Endothelial cell of umbilical vein (primary cell): Measurements from ENCODE around the gene EXOC3. TPM values are rescaled to one million over a fixed set of nuclear protein-coding genes. Genes with fewer than 3 reads are reported as not detected.

Experiments used
- BruUV-seq: library from RNA; stranded (reverse); fragments of 400-500 nt; replicated peaks from 2 replicates; lab custom pipeline; 2021; lab: Mats Ljungman, UMichigan
- CTCF ChIA-PET: fragments of 300-600, 350-600 bp; sonication (Branson Sonifier 250); formaldehyde crosslinking; loops from one replicate; lab custom pipeline; 2021; ENCODE audit warnings: antibody characterized with exemption, inconsistent platforms; lab: Charles Lee
- POLR2A ChIA-PET: fragments of 300-600, 350-600 bp; sonication (Branson Sonifier 250); formaldehyde crosslinking; loops from one replicate; lab custom pipeline; 2021; ENCODE audit warnings: antibody characterized with exemption, inconsistent platforms; lab: Charles Lee
- DNase-seq: peaks from one replicate; pipeline ENCODE4 v3.0.0-alpha.2; 2011; ENCODE audit warnings: low read depth, low spot score
- FAIRE-seq: peaks from 2 replicates; lab custom pipeline; 2011; peaks lifted over from hg19 to GRCh38; lab: Jason Lieb, UNC
- H2AFZ ChIP-seq: 2 replicates; pipeline ENCODE4 v1.6.0; 2012; ENCODE audit warnings: low read depth, low read length, control low read depth, inconsistent platforms
- H3K27ac ChIP-seq: 2 replicates; pipeline ENCODE4 v1.5.1; 2011; ENCODE audit warnings: low read depth, mild to moderate bottlenecking, control low read depth, low read length, moderate library complexity; ENCODE audit not compliant: insufficient read depth
- H3K27me3 ChIP-seq, 2 experiments: 2 replicates each; pipeline versions ENCODE4 v1.6.0 to v1.6.1; 2011; ENCODE audit warnings: low read length in 2 of 2, mixed read lengths in 1 of 2; ENCODE audit not compliant: control insufficient read depth in 2 of 2, insufficient read depth in 2 of 2
- H3K36me3 ChIP-seq, 2 experiments: 2 replicates in 1 of 2; 3 replicates in 1 of 2; pipeline ENCODE4 v1.5.1; 2011; ENCODE audit warnings: low read length in 2 of 2, mild to moderate bottlenecking in 1 of 2, moderate library complexity in 1 of 2; ENCODE audit not compliant: control insufficient read depth in 2 of 2, insufficient read depth in 2 of 2; ENCODE audit errors: extremely low read depth in 1 of 2
- H3K4me1 ChIP-seq: 3 replicates; pipeline ENCODE4 v1.5.1; 2011; ENCODE audit warnings: mild to moderate bottlenecking, low read length; ENCODE audit not compliant: control insufficient read depth, insufficient read depth; ENCODE audit errors: extremely low read depth
- H3K4me2 ChIP-seq: 2 replicates; pipeline ENCODE4 v1.6.1; 2011; ENCODE audit warnings: low read length, control low read depth, mixed read lengths; ENCODE audit not compliant: insufficient read depth
- H3K4me3 ChIP-seq, 3 experiments: fragments of 200-600 bp in 1 of 3; sonication (generic), shearing (Covaris generic) in 1 of 3; replicated peaks in 1 of 3; 2 replicates each; pipeline ENCODE4 v1.5.1; 2011 to 2016; ENCODE audit warnings: control low read depth in 3 of 3, low read length in 3 of 3, mild to moderate bottlenecking in 2 of 3, inconsistent platforms in 1 of 3, low read depth in 1 of 3, moderate library complexity in 1 of 3; ENCODE audit not compliant: insufficient read depth in 1 of 3
- H3K79me2 ChIP-seq: 2 replicates; pipeline ENCODE4 v1.6.0; 2012; ENCODE audit warnings: low read length, inconsistent platforms; ENCODE audit not compliant: control insufficient read depth, insufficient read depth
- H3K9ac ChIP-seq: replicated peaks from 2 replicates; pipeline ENCODE3; 2011; ENCODE audit warnings: low read length, control low read depth; ENCODE audit not compliant: insufficient read depth; ENCODE audit errors: extremely low read depth
- H3K9me1 ChIP-seq: replicated peaks from 3 replicates; pipeline ENCODE4 v1.6.0; 2011; ENCODE audit warnings: mild to moderate bottlenecking, low read length; ENCODE audit not compliant: control insufficient read depth, insufficient read depth; ENCODE audit errors: extremely low read depth
- H3K9me3 ChIP-seq: replicated peaks from 2 replicates; pipeline ENCODE4 v1.5.1; 2012; ENCODE audit warnings: low read length, inconsistent platforms; ENCODE audit not compliant: control insufficient read depth, insufficient read depth
- H4K20me1 ChIP-seq: replicated peaks from 2 replicates; pipeline ENCODE3; 2011; ENCODE audit warnings: mild to moderate bottlenecking, low read length; ENCODE audit not compliant: control insufficient read depth, insufficient read depth; ENCODE audit errors: extremely low read depth
- CTCF ChIP-seq, 2 donors: IDR thresholded peaks; 1 replicate in 1 of 2; 2 replicates in 1 of 2; pipeline ENCODE4 v1.5.1; 2011; ENCODE audit warnings: low read length in 2 of 2, mild to moderate bottlenecking in 2 of 2, moderate library complexity in 2 of 2, control low read depth in 1 of 2, inconsistent platforms in 1 of 2, low read depth in 1 of 2; ENCODE audit not compliant: insufficient read depth in 1 of 2; ENCODE audit errors: extremely low read depth in 1 of 2
- EZH2 ChIP-seq: IDR thresholded peaks from 2 replicates; pipeline ENCODE4 v1.6.1; 2012; ENCODE audit warnings: borderline replicate concordance, low read depth, mild to moderate bottlenecking, moderate library complexity, low read length, inconsistent platforms; ENCODE audit not compliant: severe bottlenecking
- FOS ChIP-seq: IDR thresholded peaks from 2 replicates; pipeline ENCODE4 v1.6.1; 2011; ENCODE audit warnings: mild to moderate bottlenecking, low read length, moderate library complexity, borderline replicate concordance; ENCODE audit not compliant: insufficient read depth
- GATA2 ChIP-seq: IDR thresholded peaks from 2 replicates; pipeline ENCODE4 v1.7.0; 2011; ENCODE audit warnings: low read depth, mild to moderate bottlenecking, moderate library complexity, mixed read lengths, low read length; ENCODE audit not compliant: insufficient read length, insufficient read depth
- JUN ChIP-seq: IDR thresholded peaks from 2 replicates; pipeline ENCODE4 v1.6.1; 2011; ENCODE audit warnings: borderline replicate concordance, low read depth; ENCODE audit not compliant: insufficient read length, insufficient read depth
- MAX ChIP-seq: IDR thresholded peaks from 2 replicates; pipeline ENCODE4 v1.6.1; 2011; ENCODE audit not compliant: insufficient read depth, insufficient read length
- MYC ChIP-seq: IDR thresholded peaks from one replicate; pipeline ENCODE4 v1.6.1; 2011; ENCODE audit warnings: mild to moderate bottlenecking, low read depth, low read length
- POLR2A ChIP-seq: IDR thresholded peaks from 2 replicates; pipeline ENCODE4 v1.6.1; 2012; ENCODE audit warnings: low read depth, mild to moderate bottlenecking, control low read depth, low read length
- POLR2AphosphoS5 ChIP-seq: IDR thresholded peaks from 2 replicates; pipeline ENCODE4 v1.6.1; 2012; ENCODE audit warnings: low read depth, mild to moderate bottlenecking, control low read depth, low read length, moderate library complexity; ENCODE audit not compliant: insufficient read depth
- dilution Hi-C: fragments of 300-500 bp; cut with MboI; formaldehyde crosslinking; loops from one replicate; pipeline ENCODE4 v1.15.0; 2019; ENCODE audit warnings: low sequenced_read_pairs; ENCODE audit not compliant: extremely low pct_ligation_motif_present
- intact Hi-C: fragments of 100-400 bp; cut with micrococcal nuclease; formaldehyde crosslinking; loops from one replicate; pipeline ENCODE4 v1.10.0; 2022
- polyA plus RNA-seq, 4 experiments: library from polyadenylated mRNA; depleted of rRNA in 3 of 4; stranded (reverse) in 3 of 4; unstranded in 1 of 4; fragments of >200 nt; gene quantifications; 2 replicates each; pipeline versions ENCODE4 v1.2.1 to v1.2.3, GENCODE V29; 2011 to 2012; ENCODE audit warnings: missing spikeins in 1 of 4
- total RNA-seq: library from RNA; stranded (reverse); gene quantifications from 2 replicates; pipeline ENCODE4 v1.2.3, GENCODE V29; 2021

EXOC3 gene
- total and polyA plus RNA-seq, 2 donors (not counting 3 experiments of a cell fraction or from before 2014, with no cell fraction given), result 26.4 to 52.9 TPM

GRCh38 chr5:439636-440035, 3.3 kb upstream of the EXOC3 start:
- no TSS peak for BruUV-seq
- TF ChIP-seq GATA2 (no peak), MAX (no peak), JUN (no peak), POLR2AphosphoS5 (no peak), MYC (no peak)
- dilution Hi-C loops, result no loop called here
- H3K9me1 ChIP-seq, result no peaks in the 10 kb centered on the region
- H3K9me3 ChIP-seq, result no peaks in the 10 kb centered on the region
- DNase-seq (no peak), FAIRE-seq (no peak)
- H3K9ac ChIP-seq, result no peak overlapping the region
- no peak overlapping the region for H2AFZ ChIP-seq
- no peak overlapping the region for H3K4me2 ChIP-seq
- ChIA-PET POLR2A (no interaction called here), CTCF (interaction anchor here (1.2 kb wide), 1 partner anchor 119 kb away, joined by 3 read pairs; no protein-coding TSS in a partner anchor)
- no peaks in the 10 kb centered on the region for H4K20me1 ChIP-seq
- H3K4me1 ChIP-seq, result peaks cover 10% of the 10 kb centered on the region
- no peak overlapping the region for H3K4me3 ChIP-seq
- intact Hi-C loops, result no loop called here
- peaks cover 11% of the 10 kb centered on the region for H3K79me2 ChIP-seq
- no peaks in the 10 kb centered on the region for H3K36me3 ChIP-seq
- no peaks in the 10 kb centered on the region for H3K27me3 ChIP-seq
- H3K27ac ChIP-seq, result no peak overlapping the region

GRCh38 chr5:440401-441201, 2.4 kb upstream of the EXOC3 start:
- Histone ChIP-seq H3K9ac (no peak overlapping the region), H3K27me3 (no peaks in the 10 kb centered on the region), H3K4me2 (no peak overlapping the region), H3K4me1 (peaks cover 10% of the 10 kb centered on the region), H3K36me3 (no peaks in the 10 kb centered on the region), H3K9me1 (no peaks in the 10 kb centered on the region), H4K20me1 (no peaks in the 10 kb centered on the region), H3K79me2 (peaks cover 12% of the 10 kb centered on the region), H3K27ac (no peak overlapping the region), H3K9me3 (no peaks in the 10 kb centered on the region), H3K4me3 (no peak overlapping the region), H2AFZ (no peak overlapping the region)
- no peak for TF ChIP-seq MYC
- no peak for TF ChIP-seq GATA2
- no peak for TF ChIP-seq MAX
- TF ChIP-seq POLR2A, result no peak
- no peak for TF ChIP-seq POLR2AphosphoS5
- no peak for TF ChIP-seq CTCF (IDR thresholded peaks at IDR 0.05; ENCODE audit: extremely low read depth in 1 of 2, insufficient read depth in 1 of 2, low read depth in 1 of 2, low read length in 2 of 2)
- no peak for TF ChIP-seq FOS
- no peak for TF ChIP-seq EZH2
- no peak for TF ChIP-seq JUN
- dilution Hi-C loops (no loop called here), intact Hi-C loops (no loop called here)
- ChIA-PET CTCF (no interaction called here), POLR2A (no interaction called here)
- FAIRE-seq (no peak), DNase-seq (no peak)
- no TSS peak for BruUV-seq
